Stimulated activated CD4-positive, alpha-beta T cell treated with anti-CD3 and anti-CD28 coated beads, TNF-alpha, amount 100 ng/mL, for 1 hour (primary cell): ENCODE data around the gene MICB.
"Not testable (repeated sequence)": the region's sequence is repeated elsewhere in the genome, so short reads cannot be mapped to it uniquely, and the experiment has no call there.

Experiments used
- DNase-seq, 3 donors: peaks; one replicate each; pipeline ENCODE4 v3.0.0-alpha.2; 2020; ENCODE audit warnings: low read depth in 3 of 3, low spot score in 1 of 3

MICB gene

GRCh38 chr6:31535538-31536324 is 37.8 kb downstream of the MICB start:
- no peak for DNase-seq

DNA sequence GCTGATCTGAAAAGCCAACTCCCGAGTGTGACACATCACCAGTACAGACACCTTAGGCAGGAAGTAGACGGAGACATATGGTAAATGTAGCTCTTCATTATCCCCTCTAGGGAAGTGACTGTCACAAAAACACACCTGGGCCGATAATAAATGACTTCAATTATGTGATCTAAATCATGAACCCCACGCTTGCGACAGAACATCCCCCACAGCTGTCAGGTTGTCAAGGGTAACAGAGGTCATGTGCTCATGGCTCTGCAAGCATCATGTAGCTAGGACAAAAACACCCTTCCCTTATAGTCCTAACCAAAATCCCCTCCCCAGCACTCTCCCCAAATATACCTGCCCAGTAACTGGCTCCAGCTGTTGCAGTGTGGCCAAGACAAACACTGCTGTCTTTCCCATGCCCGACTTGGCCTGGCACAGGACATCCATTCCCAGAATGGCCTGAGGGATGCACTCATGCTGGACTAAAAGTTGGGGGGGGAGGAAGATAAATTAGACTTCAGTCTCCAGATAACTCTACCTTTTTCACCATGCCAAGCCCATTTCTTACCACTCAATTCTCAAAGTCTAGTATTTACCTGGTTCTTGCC is 41.0 kb downstream of the MICB start:
- DNase-seq: no peak

DNA sequence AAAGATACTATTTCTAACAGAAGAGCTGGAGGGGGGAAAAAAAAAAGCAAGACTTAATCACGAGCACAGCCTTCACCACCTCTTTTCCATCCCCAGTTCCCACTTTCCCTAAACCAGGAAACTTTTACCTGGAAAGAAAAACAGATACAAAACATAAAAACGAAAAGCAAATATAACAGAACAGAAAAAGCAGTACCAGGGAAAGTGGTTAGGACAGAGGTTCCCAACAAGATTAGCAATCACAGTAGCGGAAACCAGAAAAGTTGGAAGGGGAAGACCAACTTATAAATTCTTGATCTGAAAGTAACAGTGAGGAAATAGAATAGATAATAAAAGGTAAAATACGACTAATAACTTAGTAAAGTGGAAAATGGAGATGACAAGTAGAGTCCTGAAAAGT is 42.7 kb downstream of the MICB start:
- DNase-seq: no peak

GRCh38 chr6:31541059-31541657 is 43.2 kb downstream of the MICB start:
- DNase-seq: peak in 1 of 3 donors; percentile 37

GRCh38 chr6:31541658-31542521 is 43.9 kb downstream of the MICB start, which contains the start of gene DDX39B:
Gene DDX39B, minus strand, starts transcription at chr6:31542003. Its CDS starts 1,471 bp downstream, at chr6:31540532.
- DNase-seq: peak; percentile 80 to 91 (median 86)

GRCh38 chr6:31543639-31544038 is 45.7 kb downstream of the MICB start:
- DNase-seq: no peak

DNA sequence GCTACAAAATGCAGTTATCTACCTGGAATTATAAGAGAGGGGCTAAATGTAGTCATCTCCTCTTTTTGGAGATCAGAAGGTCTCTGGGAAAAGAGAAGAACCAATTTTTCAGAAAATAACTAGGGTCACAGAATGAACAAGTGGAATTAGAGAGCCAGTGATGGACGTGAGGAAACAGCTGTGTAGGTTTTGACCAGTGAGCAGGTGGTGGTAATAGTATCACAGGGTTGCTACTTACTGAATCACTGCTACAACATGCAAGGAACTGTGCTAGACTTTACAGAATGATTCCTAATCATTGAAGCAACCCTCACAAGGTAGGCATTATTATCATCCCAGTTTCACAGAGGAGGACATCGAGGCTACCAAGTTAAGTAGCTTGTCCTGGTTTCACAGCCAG is 46.7 kb downstream of the MICB start:
- DNase-seq: no peak

GRCh38 chr6:31545291-31545690 is 47.3 kb downstream of the MICB start:
- DNase-seq: no peak

DNA sequence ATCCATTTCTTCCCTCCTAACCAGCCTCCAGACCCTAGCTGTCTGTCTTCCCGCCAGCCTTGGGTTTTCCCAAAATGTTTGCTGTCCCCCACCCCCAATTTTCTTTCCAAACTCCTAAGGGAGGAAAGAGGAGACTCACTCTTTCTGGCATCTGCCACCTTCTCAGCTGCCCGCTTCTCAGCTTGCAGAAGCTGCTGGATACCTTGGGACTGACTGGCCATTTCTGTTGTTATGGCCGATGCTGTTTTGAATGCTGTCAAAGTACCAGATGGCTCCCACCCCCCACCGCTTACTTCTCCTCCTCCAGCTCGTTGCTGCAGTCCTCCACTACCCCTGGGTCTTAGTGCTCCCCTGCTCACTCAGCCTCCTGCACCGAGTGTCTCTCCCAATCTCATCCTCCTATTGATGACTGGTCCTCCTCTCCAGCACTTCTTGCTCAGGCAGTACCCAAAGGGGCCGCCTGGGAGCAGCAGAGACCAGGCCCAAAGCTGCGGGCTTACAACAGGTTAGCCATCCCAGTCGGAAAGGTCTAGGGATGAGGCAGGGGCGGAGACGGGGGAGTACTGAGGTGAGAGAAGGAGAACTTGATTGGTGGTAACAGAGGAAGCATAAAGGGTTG is 48.5 kb downstream of the MICB start, which contains the start of gene ATP6V1G2:
Gene ATP6V1G2 (minus strand): TSS at position 270 of the 619 bp plus-strand sequence. CDS start 49 bp downstream, at position 221.
- peak in 2 of 3 donors; percentile 68 to 79 for DNase-seq

DNA sequence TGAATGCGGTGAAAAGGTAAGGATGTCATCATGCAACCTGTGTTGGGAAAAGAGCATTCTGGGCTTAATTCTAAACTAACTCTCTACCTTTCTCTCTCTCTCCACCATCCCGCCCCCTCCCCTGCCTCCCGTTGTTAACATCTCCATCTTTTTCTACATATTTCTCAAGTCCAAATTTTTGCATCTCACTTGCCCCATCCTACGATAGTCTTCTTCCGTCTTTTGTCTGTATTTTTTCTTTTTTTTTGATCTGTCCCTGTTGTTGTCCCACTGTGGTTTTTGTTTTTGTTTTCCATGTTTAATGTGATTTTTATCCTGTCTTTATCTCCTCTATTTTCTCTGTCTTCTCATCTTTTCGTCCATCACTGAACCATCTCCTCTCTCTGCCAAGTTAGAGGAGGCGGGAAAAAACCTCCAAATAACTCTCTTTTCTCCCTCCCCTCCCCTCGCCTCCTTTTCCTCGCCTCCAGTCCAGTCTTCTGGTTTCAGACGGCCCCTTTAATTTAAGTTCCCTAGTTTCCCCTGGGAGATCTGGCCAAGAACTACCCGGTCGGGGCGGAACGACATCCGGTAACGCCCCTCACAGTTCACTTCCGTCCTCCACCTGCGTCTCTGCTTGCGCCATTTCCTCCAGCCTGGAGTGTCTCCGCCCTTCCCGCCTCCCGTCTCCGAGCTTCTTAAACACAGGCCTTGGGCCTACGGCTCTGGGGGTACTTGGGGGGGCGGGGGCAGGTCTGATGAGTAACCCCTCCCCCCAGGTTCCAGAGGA is 49.2 kb downstream of the MICB start, which contains the start of gene NFKBIL1:
Gene NFKBIL1 (plus strand): TSS at position 651 of the 769 bp plus-strand sequence. CDS start 87 bp downstream, at position 738.
- DNase-seq: peak; percentile 71 to 75 (median 72)

DNA sequence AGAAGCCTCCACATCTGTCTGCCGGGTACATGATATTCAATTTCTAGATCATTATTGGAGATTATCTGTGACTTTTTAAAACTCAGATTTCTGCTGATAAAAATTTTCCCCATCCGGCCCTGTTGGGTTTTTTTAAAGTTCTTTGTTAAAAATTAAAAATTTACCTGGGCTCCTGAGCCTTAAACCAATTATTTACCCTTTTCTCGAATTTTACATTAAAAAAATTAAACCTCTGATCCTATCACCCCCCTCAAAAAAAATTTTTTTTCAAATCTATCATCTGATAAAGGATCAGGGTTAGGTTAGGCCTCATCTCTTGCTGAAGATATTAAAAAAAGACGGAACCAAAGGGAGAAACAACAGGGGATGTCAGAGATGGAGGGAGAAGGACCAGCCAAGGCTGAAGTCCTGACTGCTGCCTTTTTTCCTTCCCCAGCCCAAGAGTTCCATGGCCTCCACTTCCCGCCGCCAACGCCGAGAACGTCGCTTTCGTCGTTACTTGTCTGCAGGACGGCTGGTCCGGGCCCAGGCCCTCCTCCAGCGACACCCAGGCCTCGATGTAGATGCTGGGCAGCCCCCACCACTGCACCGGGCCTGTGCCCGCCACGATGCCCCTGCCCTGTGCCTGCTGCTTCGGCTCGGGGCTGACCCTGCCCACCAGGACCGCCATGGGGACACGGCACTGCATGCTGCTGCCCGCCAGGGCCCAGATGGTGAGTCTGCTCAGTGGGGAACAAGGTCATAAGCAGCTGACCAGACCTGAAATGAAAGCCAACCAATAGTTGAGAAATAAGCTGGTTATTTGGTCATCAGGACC is 50.0 kb downstream of the MICB start:
- no peak for DNase-seq

- no peak for DNase-seq
These were observed 50.6 kb downstream of the MICB start for GRCh38 chr6:31548544-31548873.

GRCh38 chr6:31551371-31551770 is 53.4 kb downstream of the MICB start:
- DNase-seq: not testable (repeated sequence)

- DNase-seq: no peak
These were observed 58.4 kb downstream of the MICB start for GRCh38 chr6:31556307-31556706.

GRCh38 chr6:31557443-31558317 is 59.7 kb downstream of the MICB start:
- DNase-seq: no peak

DNA sequence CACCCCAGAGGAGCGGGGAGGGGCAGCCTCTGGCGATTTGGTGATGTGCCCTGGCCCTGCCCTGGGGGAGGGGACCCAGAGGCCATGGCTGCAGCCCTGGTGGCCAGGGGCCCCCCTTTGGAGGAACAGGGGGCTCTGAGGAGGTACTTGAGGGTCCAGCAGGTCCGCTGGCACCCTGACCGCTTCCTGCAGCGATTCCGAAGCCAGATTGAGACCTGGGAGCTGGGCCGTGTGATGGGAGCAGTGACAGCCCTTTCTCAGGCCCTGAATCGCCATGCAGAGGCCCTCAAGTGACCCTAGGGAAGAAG is 60.3 kb downstream of the MICB start:
- DNase-seq: no peak

- DNase-seq: no peak
These were observed 60.9 kb downstream of the MICB start for GRCh38 chr6:31558631-31559500.
